Nephron (organoid): ENCODE data around the gene GLDC.
A peak's percentile ranks its signal among the peaks of the same experiment; 100 is the strongest.

Source experiments
- H3K27ac Mint-ChIP-seq, 3 experiments: 2 replicates each; pipeline ENCODE4 v1.8.0; 2020; ENCODE audit warnings: mixed read lengths in 3 of 3, mild to moderate bottlenecking in 2 of 3, moderate library complexity in 1 of 3
- H3K27me3 Mint-ChIP-seq: 2 replicates; pipeline ENCODE4 v1.8.0; 2021; ENCODE audit warnings: low read depth, mild to moderate bottlenecking, moderate library complexity, mixed read lengths
- H3K36me3 Mint-ChIP-seq: 2 replicates; pipeline ENCODE4 v1.8.0; 2020; ENCODE audit warnings: low read depth, mixed read lengths
- H3K4me1 Mint-ChIP-seq: 2 replicates; pipeline ENCODE4 v1.8.0; 2020; ENCODE audit warnings: mixed read lengths
- H3K4me3 Mint-ChIP-seq, 3 experiments: 2 replicates each; pipeline ENCODE4 v1.8.0; 2020; ENCODE audit warnings: mild to moderate bottlenecking in 3 of 3, mixed read lengths in 3 of 3, moderate library complexity in 2 of 3
- H3K9me3 Mint-ChIP-seq: 2 replicates; pipeline ENCODE4 v1.8.0; 2020; ENCODE audit warnings: mixed read lengths
- CTCF ChIP-seq, 3 experiments: fragments of 200-600 bp; sonication (generic); IDR thresholded peaks; one replicate each; pipeline ENCODE4 v1.5.0; 2021; ENCODE audit warnings: antibody characterized with exemption in 3 of 3; ENCODE audit not compliant: unreplicated experiment in 3 of 3

GLDC gene

GRCh38 chr9:6584881-6585597 is 60.5 kb downstream of the GLDC start:
- TF ChIP-seq CTCF (IDR thresholded peaks at IDR 0.05; ENCODE audit: unreplicated experiment in 3 of 3), result peak; percentile 40 to 59 (median 53)
- Mint-ChIP-seq H3K4me1 (no peaks in the 10 kb centered on the region), H3K9me3 (no peaks in the 10 kb centered on the region), H3K36me3 (no peaks in the 10 kb centered on the region), H3K27ac (no peak overlapping the region), H3K4me3 (no peak overlapping the region), H3K27me3 (no peaks in the 10 kb centered on the region)

GRCh38 chr9:6581253-6581652 is 64.3 kb downstream of the GLDC start:
- Mint-ChIP-seq H3K9me3 (no peaks in the 10 kb centered on the region), H3K36me3 (no peaks in the 10 kb centered on the region), H3K4me1 (no peaks in the 10 kb centered on the region), H3K27ac (no peak overlapping the region), H3K4me3 (no peak overlapping the region), H3K27me3 (no peaks in the 10 kb centered on the region)
- TF ChIP-seq CTCF (IDR thresholded peaks at IDR 0.05; ENCODE audit: unreplicated experiment in 3 of 3), result no peak

- TF ChIP-seq CTCF (IDR thresholded peaks at IDR 0.05; ENCODE audit: unreplicated experiment in 3 of 3), result no peak
These were observed 65.9 kb downstream of the GLDC start for GRCh38 chr9:6579613-6580012.

GRCh38 chr9:6576987-6577386 is 68.5 kb downstream of the GLDC start:
- H3K4me1 Mint-ChIP-seq, result no peaks in the 10 kb centered on the region
- no peaks in the 10 kb centered on the region for H3K36me3 Mint-ChIP-seq
- no peak overlapping the region for H3K27ac Mint-ChIP-seq
- no peaks in the 10 kb centered on the region for H3K27me3 Mint-ChIP-seq
- no peak overlapping the region for H3K4me3 Mint-ChIP-seq
- no peak for TF ChIP-seq CTCF (IDR thresholded peaks at IDR 0.05; ENCODE audit: unreplicated experiment in 3 of 3)
- no peaks in the 10 kb centered on the region for H3K9me3 Mint-ChIP-seq

More at GRCh38 chr9:6579613-6580012, 65.9 kb downstream of the GLDC start:
- H3K9me3 Mint-ChIP-seq, result no peaks in the 10 kb centered on the region
- H3K27me3 Mint-ChIP-seq, result no peaks in the 10 kb centered on the region
- no peak overlapping the region for H3K4me3 Mint-ChIP-seq
- H3K27ac Mint-ChIP-seq, result no peak overlapping the region
- no peaks in the 10 kb centered on the region for H3K4me1 Mint-ChIP-seq
- H3K36me3 Mint-ChIP-seq, result no peaks in the 10 kb centered on the region

- H3K9me3 Mint-ChIP-seq, result no peaks in the 10 kb centered on the region
- no peak overlapping the region for H3K4me3 Mint-ChIP-seq
- no peak for TF ChIP-seq CTCF (IDR thresholded peaks at IDR 0.05; ENCODE audit: unreplicated experiment in 3 of 3)
- no peaks in the 10 kb centered on the region for H3K36me3 Mint-ChIP-seq
- H3K4me1 Mint-ChIP-seq, result no peaks in the 10 kb centered on the region
- no peak overlapping the region for H3K27ac Mint-ChIP-seq
- H3K27me3 Mint-ChIP-seq, result no peaks in the 10 kb centered on the region
These were observed 70.0 kb downstream of the GLDC start for GRCh38 chr9:6575324-6576034.
